HEK293 (cell line): ENCODE measurements around the gene HGS.
A peak's percentile ranks its signal among the peaks of the same experiment; 100 is the strongest.

Experiments
- HOXC10 ChIP-seq: sonication (generic); formaldehyde crosslinking; IDR thresholded peaks from 2 replicates; pipeline ENCODE4 v1.8.1; 2023; ENCODE audit warnings: mild to moderate bottlenecking, missing genetic modification reagents
- MYNN ChIP-seq: fragments of 450-650 bp; formaldehyde crosslinking; IDR thresholded peaks from 2 replicates; pipeline ENCODE4 v1.5.1; 2016; ENCODE audit warnings: missing biosample characterization, missing genetic modification characterization, borderline replicate concordance
- MZF1 ChIP-seq: fragments of 450-650 bp; formaldehyde crosslinking; IDR thresholded peaks from 2 replicates; pipeline ENCODE4 v1.5.1; 2017; ENCODE audit warnings: missing biosample characterization, missing genetic modification characterization, borderline replicate concordance
- OVOL3 ChIP-seq: fragments of 450-650 bp; formaldehyde crosslinking; IDR thresholded peaks from 2 replicates; pipeline ENCODE4 v1.5.1; 2016; ENCODE audit warnings: missing biosample characterization, missing genetic modification characterization
- SP7 ChIP-seq: fragments of 450-650 bp; formaldehyde crosslinking; IDR thresholded peaks from 2 replicates; pipeline ENCODE4 v1.5.1; 2016; ENCODE audit warnings: missing biosample characterization, missing genetic modification characterization
- TCF7L2 ChIP-seq: IDR thresholded peaks from 2 replicates; pipeline ENCODE4 v1.6.1; 2011; ENCODE audit warnings: low read depth, mild to moderate bottlenecking, inconsistent platforms, low read length, moderate library complexity, borderline replicate concordance
- ZBTB17 ChIP-seq: fragments of 450-650 bp; formaldehyde crosslinking; IDR thresholded peaks from 2 replicates; pipeline ENCODE4 v1.5.1; 2016; ENCODE audit warnings: missing biosample characterization, missing genetic modification characterization
- ZNF121 ChIP-seq: fragments of 450-650 bp; formaldehyde crosslinking; IDR thresholded peaks from 2 replicates; pipeline ENCODE4 v1.5.1; 2016; ENCODE audit warnings: missing biosample characterization, missing genetic modification characterization
- ZNF155 ChIP-seq: fragments of 450-650 bp; formaldehyde crosslinking; IDR thresholded peaks from 2 replicates; pipeline ENCODE4 v1.5.1; 2016; ENCODE audit warnings: missing biosample characterization, missing genetic modification characterization
- ZNF184 ChIP-seq: fragments of 450-650 bp; IDR thresholded peaks from 2 replicates; pipeline ENCODE4 v1.5.1; 2018; ENCODE audit warnings: missing biosample characterization, mild to moderate bottlenecking, missing genetic modification characterization
- ZNF274 ChIP-seq, 2 experiments: fragments of 200-500 bp in 1 of 2; fragments of 450-650 bp in 1 of 2; sonication (Bioruptor generic) in 1 of 2; formaldehyde crosslinking in 1 of 2; IDR thresholded peaks; 2 replicates each; pipeline versions ENCODE4 v1.5.1 to v1.6.1; 2014 to 2016; ENCODE audit warnings: borderline replicate concordance in 1 of 2, inconsistent platforms in 1 of 2, low read length in 1 of 2, missing biosample characterization in 1 of 2, missing genetic modification characterization in 1 of 2
- ZNF292 ChIP-seq: fragments of 450-650 bp; formaldehyde crosslinking; IDR thresholded peaks from 2 replicates; pipeline ENCODE4 v1.5.1; 2016; ENCODE audit warnings: low read depth, missing biosample characterization, missing genetic modification characterization, borderline replicate concordance
- ZNF341 ChIP-seq: fragments of 450-650 bp; formaldehyde crosslinking; IDR thresholded peaks from 2 replicates; pipeline ENCODE4; 2016; ENCODE audit warnings: low read depth, missing biosample characterization, missing genetic modification characterization
- ZNF37A ChIP-seq: fragments of 450-650 bp; IDR thresholded peaks from 2 replicates; pipeline ENCODE4 v1.5.1; 2018; ENCODE audit warnings: missing biosample characterization, missing genetic modification characterization
- ZNF423 ChIP-seq: fragments of 450-650 bp; formaldehyde crosslinking; IDR thresholded peaks from 2 replicates; pipeline ENCODE4 v1.5.1; 2016; ENCODE audit warnings: missing biosample characterization, missing genetic modification characterization
- ZNF510 ChIP-seq: fragments of 450-650 bp; formaldehyde crosslinking; IDR thresholded peaks from 2 replicates; pipeline ENCODE4 v1.5.1; 2018; ENCODE audit warnings: mild to moderate bottlenecking, missing genetic modification characterization, missing biosample characterization; ENCODE audit not compliant: insufficient replicate concordance
- ZNF544 ChIP-seq: fragments of 450-650 bp; formaldehyde crosslinking; IDR thresholded peaks from 2 replicates; pipeline ENCODE4 v1.5.0; 2017; ENCODE audit warnings: missing biosample characterization, missing genetic modification characterization
- ZNF624 ChIP-seq: fragments of 450-650 bp; formaldehyde crosslinking; IDR thresholded peaks from 2 replicates; pipeline ENCODE4 v1.5.1; 2017; ENCODE audit warnings: missing biosample characterization, missing genetic modification characterization
- ZNF660 ChIP-seq: fragments of 450-650 bp; IDR thresholded peaks from 2 replicates; pipeline ENCODE4 v1.5.1; 2018; ENCODE audit warnings: missing biosample characterization, mild to moderate bottlenecking, missing genetic modification characterization
- ZNF837 ChIP-seq: fragments of 450-650 bp; formaldehyde crosslinking; IDR thresholded peaks from 2 replicates; pipeline ENCODE4 v1.5.1; 2016; ENCODE audit warnings: missing biosample characterization, missing genetic modification characterization
- ZNF843 ChIP-seq: fragments of 450-650 bp; formaldehyde crosslinking; IDR thresholded peaks from 2 replicates; pipeline ENCODE4 v1.5.1; 2016; ENCODE audit warnings: missing biosample characterization, missing genetic modification characterization
- ZSCAN23 ChIP-seq: fragments of 450-650 bp; formaldehyde crosslinking; IDR thresholded peaks from 2 replicates; pipeline ENCODE4 v1.5.1; 2016; ENCODE audit warnings: missing biosample characterization, missing genetic modification characterization
- TF ChIP-seq, protein P1 (sequence below): fragments of 450-650 bp; formaldehyde crosslinking; conservative IDR thresholded peaks from 2 replicates; pipeline ENCODE4 v1.5.1; 2016; ENCODE audit warnings: low read depth, missing biosample characterization, missing genetic modification characterization
- TF ChIP-seq, protein P2 (sequence below): fragments of 450-650 bp; formaldehyde crosslinking; IDR thresholded peaks from 2 replicates; pipeline ENCODE4 v1.5.1; 2016; ENCODE audit warnings: missing biosample characterization, missing genetic modification characterization
- TF ChIP-seq, protein P3 (sequence below): fragments of 450-650 bp; formaldehyde crosslinking; IDR thresholded peaks from 2 replicates; pipeline ENCODE4 v1.5.1; 2016; ENCODE audit warnings: missing biosample characterization, missing genetic modification characterization
- TF ChIP-seq, protein P4 (sequence below): fragments of 450-650 bp; formaldehyde crosslinking; IDR thresholded peaks from 2 replicates; pipeline ENCODE4 v1.5.1; 2016; ENCODE audit warnings: missing biosample characterization, missing genetic modification characterization

Gene HGS

DNA sequence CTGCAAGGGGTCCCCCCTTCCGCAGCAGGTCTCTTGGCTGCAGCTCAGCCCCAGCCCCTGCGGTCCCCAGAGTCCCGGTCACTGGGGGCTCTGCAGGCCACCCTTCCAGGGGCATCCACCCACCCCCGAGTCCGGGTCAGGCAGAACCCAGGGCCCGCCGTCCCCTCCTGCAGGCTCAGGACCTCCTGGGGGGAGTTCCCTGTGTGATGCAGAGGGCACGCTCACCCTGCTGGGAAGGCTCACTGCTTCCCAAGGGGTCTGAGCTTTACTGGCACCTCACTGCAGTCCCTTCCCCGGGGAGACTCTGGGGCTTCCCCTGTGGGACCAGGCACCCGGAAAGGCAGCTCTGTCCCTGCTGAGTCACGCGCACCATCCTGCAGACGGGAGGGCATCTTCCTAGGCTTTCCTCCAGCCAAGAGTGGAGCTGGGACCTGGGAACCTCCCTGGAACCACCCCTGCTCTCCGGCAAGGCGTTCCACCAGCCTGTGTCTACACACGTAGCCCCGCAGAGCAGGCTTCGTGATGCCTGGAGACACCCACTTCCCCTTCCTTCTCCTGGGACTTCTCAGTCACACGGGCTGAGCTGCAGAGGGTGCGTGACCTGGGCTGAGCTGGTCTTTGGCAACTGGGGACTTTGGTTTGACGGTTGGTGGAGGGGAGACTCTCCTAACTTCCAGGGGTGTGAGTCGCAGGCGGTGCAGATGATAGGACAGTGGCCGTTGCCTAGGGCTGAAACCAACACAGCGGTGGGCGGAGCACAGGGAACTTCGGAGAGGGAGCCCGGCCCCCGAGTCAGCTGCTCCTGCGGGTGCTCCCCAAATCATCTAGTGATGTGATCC is 51.7 kb downstream of the HGS start (continued):
- TF ChIP-seq, protein P1, sequence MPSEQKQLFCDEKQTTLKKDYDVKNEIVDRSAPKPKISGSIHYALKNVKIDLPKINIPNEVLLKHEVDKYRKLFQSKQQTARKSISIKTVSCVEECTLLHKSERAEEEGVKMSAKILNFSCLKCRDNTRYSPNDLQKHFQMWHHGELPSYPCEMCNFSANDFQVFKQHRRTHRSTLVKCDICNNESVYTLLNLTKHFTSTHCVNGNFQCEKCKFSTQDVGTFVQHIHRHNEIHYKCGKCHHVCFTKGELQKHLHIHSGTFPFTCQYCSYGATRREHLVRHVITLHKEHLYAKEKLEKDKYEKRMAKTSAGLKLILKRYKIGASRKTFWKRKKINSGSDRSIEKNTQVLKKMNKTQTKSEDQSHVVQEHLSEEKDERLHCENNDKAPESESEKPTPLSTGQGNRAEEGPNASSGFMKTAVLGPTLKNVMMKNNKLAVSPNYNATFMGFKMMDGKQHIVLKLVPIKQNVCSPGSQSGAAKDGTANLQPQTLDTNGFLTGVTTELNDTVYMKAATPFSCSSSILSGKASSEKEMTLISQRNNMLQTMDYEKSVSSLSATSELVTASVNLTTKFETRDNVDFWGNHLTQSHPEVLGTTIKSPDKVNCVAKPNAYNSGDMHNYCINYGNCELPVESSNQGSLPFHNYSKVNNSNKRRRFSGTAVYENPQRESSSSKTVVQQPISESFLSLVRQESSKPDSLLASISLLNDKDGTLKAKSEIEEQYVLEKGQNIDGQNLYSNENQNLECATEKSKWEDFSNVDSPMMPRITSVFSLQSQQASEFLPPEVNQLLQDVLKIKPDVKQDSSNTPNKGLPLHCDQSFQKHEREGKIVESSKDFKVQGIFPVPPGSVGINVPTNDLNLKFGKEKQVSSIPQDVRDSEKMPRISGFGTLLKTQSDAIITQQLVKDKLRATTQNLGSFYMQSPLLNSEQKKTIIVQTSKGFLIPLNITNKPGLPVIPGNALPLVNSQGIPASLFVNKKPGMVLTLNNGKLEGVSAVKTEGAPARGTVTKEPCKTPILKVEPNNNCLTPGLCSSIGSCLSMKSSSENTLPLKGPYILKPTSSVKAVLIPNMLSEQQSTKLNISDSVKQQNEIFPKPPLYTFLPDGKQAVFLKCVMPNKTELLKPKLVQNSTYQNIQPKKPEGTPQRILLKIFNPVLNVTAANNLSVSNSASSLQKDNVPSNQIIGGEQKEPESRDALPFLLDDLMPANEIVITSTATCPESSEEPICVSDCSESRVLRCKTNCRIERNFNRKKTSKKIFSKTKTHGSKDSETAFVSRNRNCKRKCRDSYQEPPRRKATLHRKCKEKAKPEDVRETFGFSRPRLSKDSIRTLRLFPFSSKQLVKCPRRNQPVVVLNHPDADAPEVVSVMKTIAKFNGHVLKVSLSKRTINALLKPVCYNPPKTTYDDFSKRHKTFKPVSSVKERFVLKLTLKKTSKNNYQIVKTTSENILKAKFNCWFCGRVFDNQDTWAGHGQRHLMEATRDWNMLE (tag by site-specific recombination): no peak
- TF ChIP-seq ZNF624 (tag by site-specific recombination) (no peak), OVOL3 (tag by site-specific recombination) (no peak), ZNF341 (tag by site-specific recombination) (no peak), MYNN (tag by site-specific recombination) (no peak), HOXC10 (no peak), ZNF510 (tag by site-specific recombination) (no peak), ZNF660 (tag by site-specific recombination) (no peak), MZF1 (tag by site-specific recombination) (no peak), ZNF843 (tag by site-specific recombination) (no peak), ZSCAN23 (tag by site-specific recombination) (no peak), ZNF292 (no peak), TCF7L2 (no peak), ZNF837 (tag by site-specific recombination) (no peak), ZNF184 (no peak), ZBTB17 (peak; percentile 76), ZNF37A (tag by site-specific recombination) (no peak), ZNF274 (IDR thresholded peaks at IDR 0.05; ENCODE audit: low read length) (no peak), ZNF274 (tag by site-specific recombination; IDR thresholded peaks at IDR 0.05; ENCODE audit: borderline replicate concordance) (no peak), ZNF121 (tag by site-specific recombination) (no peak), ZNF155 (tag by site-specific recombination) (no peak), SP7 (tag by site-specific recombination) (peak; percentile 49; the same call in 1 of the 2 replicates), ZNF423 (tag by site-specific recombination) (no peak), ZNF544 (no peak)
- TF ChIP-seq, protein P2, sequence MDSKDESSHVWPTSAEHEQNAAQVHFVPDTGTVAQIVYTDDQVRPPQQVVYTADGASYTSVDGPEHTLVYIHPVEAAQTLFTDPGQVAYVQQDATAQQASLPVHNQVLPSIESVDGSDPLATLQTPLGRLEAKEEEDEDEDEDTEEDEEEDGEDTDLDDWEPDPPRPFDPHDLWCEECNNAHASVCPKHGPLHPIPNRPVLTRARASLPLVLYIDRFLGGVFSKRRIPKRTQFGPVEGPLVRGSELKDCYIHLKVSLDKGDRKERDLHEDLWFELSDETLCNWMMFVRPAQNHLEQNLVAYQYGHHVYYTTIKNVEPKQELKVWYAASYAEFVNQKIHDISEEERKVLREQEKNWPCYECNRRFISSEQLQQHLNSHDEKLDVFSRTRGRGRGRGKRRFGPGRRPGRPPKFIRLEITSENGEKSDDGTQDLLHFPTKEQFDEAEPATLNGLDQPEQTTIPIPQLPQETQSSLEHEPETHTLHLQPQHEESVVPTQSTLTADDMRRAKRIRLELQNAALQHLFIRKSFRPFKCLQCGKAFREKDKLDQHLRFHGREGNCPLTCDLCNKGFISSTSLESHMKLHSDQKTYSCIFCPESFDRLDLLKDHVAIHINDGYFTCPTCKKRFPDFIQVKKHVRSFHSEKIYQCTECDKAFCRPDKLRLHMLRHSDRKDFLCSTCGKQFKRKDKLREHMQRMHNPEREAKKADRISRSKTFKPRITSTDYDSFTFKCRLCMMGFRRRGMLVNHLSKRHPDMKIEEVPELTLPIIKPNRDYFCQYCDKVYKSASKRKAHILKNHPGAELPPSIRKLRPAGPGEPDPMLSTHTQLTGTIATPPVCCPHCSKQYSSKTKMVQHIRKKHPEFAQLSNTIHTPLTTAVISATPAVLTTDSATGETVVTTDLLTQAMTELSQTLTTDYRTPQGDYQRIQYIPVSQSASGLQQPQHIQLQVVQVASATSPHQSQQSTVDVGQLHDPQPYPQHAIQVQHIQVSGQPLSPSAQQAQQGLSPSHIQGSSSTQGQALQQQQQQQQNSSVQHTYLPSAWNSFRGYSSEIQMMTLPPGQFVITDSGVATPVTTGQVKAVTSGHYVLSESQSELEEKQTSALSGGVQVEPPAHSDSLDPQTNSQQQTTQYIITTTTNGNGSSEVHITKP (tag by site-specific recombination): peak; percentile 89
- TF ChIP-seq, protein P3, sequence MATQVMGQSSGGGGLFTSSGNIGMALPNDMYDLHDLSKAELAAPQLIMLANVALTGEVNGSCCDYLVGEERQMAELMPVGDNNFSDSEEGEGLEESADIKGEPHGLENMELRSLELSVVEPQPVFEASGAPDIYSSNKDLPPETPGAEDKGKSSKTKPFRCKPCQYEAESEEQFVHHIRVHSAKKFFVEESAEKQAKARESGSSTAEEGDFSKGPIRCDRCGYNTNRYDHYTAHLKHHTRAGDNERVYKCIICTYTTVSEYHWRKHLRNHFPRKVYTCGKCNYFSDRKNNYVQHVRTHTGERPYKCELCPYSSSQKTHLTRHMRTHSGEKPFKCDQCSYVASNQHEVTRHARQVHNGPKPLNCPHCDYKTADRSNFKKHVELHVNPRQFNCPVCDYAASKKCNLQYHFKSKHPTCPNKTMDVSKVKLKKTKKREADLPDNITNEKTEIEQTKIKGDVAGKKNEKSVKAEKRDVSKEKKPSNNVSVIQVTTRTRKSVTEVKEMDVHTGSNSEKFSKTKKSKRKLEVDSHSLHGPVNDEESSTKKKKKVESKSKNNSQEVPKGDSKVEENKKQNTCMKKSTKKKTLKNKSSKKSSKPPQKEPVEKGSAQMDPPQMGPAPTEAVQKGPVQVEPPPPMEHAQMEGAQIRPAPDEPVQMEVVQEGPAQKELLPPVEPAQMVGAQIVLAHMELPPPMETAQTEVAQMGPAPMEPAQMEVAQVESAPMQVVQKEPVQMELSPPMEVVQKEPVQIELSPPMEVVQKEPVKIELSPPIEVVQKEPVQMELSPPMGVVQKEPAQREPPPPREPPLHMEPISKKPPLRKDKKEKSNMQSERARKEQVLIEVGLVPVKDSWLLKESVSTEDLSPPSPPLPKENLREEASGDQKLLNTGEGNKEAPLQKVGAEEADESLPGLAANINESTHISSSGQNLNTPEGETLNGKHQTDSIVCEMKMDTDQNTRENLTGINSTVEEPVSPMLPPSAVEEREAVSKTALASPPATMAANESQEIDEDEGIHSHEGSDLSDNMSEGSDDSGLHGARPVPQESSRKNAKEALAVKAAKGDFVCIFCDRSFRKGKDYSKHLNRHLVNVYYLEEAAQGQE (tag by site-specific recombination): no peak
- TF ChIP-seq, protein P4, sequence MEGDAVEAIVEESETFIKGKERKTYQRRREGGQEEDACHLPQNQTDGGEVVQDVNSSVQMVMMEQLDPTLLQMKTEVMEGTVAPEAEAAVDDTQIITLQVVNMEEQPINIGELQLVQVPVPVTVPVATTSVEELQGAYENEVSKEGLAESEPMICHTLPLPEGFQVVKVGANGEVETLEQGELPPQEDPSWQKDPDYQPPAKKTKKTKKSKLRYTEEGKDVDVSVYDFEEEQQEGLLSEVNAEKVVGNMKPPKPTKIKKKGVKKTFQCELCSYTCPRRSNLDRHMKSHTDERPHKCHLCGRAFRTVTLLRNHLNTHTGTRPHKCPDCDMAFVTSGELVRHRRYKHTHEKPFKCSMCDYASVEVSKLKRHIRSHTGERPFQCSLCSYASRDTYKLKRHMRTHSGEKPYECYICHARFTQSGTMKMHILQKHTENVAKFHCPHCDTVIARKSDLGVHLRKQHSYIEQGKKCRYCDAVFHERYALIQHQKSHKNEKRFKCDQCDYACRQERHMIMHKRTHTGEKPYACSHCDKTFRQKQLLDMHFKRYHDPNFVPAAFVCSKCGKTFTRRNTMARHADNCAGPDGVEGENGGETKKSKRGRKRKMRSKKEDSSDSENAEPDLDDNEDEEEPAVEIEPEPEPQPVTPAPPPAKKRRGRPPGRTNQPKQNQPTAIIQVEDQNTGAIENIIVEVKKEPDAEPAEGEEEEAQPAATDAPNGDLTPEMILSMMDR: no peak
